Measurements from ENCODE around the gene SEC14L5. TPM values are rescaled to one million over a fixed set of nuclear protein-coding genes. Genes with fewer than 3 reads are reported as not detected.
A peak's percentile ranks its signal among the peaks of the same experiment; 100 is the strongest.

SEC14L5 gene
- total and polyA plus RNA-seq, 8 donors, result 0.15 to 30.3 (median 0.38) TPM; not detected in 2

GRCh38 chr16:4970010-4970409, 11.9 kb downstream of the SEC14L5 start:
- Histone ChIP-seq H3K36me3 (no peaks in the 10 kb centered on the region), H3K4me3 (no peak overlapping the region), H3K27ac (no peak overlapping the region), H3K4me1 (no peaks in the 10 kb centered on the region), H3K27me3 (no peaks in the 10 kb centered on the region), H3K9me3 (no peaks in the 10 kb centered on the region)
- 55 to 61% (median 59%) methylated on average over 3 of the region's 3 CpGs for WGBS, 5 donors
- intact Hi-C loops (cut with DNase I; ENCODE audit: low total_unique reads), result no loop called here
- DNase-seq, result no peak
- no peak for TF ChIP-seq POLR2A (IDR thresholded peaks at IDR 0.05)
- TF ChIP-seq POLR2AphosphoS5 (IDR thresholded peaks at IDR 0.05), result no peak
- no peak for TF ChIP-seq EP300 (IDR thresholded peaks at IDR 0.05)
- TF ChIP-seq CTCF (IDR thresholded peaks at IDR 0.05), result no peak

- H3K27ac ChIP-seq, result no peak overlapping the region
Measured at GRCh38 chr16:4972938-4973587, 14.9 kb downstream of the SEC14L5 start.

GRCh38 chr16:4976079-4976478, 17.9 kb downstream of the SEC14L5 start:
- TF ChIP-seq POLR2A (IDR thresholded peaks at IDR 0.05), result no peak
- no peak for TF ChIP-seq EP300 (IDR thresholded peaks at IDR 0.05)
- no peak for TF ChIP-seq POLR2AphosphoS5 (IDR thresholded peaks at IDR 0.05)
- no peak for TF ChIP-seq CTCF (IDR thresholded peaks at IDR 0.05)
- WGBS, 5 donors, result 81 to 92% (median 89%) methylated on average over 2 of the region's 2 CpGs
- Histone ChIP-seq H3K4me3 (no peak overlapping the region), H3K27ac (peak overlapping the region; percentile 53 to 78 (median 64)), H3K4me1 (peaks cover 0 to 6% (median 3%) of the 10 kb centered on the region in 4 donors), H3K9me3 (no peaks in the 10 kb centered on the region), H3K27me3 (no peaks in the 10 kb centered on the region), H3K36me3 (no peaks in the 10 kb centered on the region)
- DNase-seq, result no peak
- intact Hi-C loops (cut with DNase I; ENCODE audit: low total_unique reads), result no loop called here

More at GRCh38 chr16:4972938-4973587, 14.9 kb downstream of the SEC14L5 start:
- intact Hi-C loops (cut with DNase I; ENCODE audit: low total_unique reads), result no loop called here
- no peak for TF ChIP-seq POLR2AphosphoS5 (IDR thresholded peaks at IDR 0.05)
- no peak for TF ChIP-seq POLR2A (IDR thresholded peaks at IDR 0.05)
- TF ChIP-seq EP300 (IDR thresholded peaks at IDR 0.05), result no peak
- no peak for TF ChIP-seq CTCF (IDR thresholded peaks at IDR 0.05)
- no peak for DNase-seq
- Histone ChIP-seq H3K27me3 (no peaks in the 10 kb centered on the region), H3K4me1 (peaks cover 0 to 6% (median 3%) of the 10 kb centered on the region in 4 donors), H3K4me3 (no peak overlapping the region), H3K36me3 (no peaks in the 10 kb centered on the region), H3K9me3 (no peaks in the 10 kb centered on the region)
- WGBS, 5 donors, result 36 to 62% (median 44%) methylated on average over 7 to 8 of the region's 8 CpGs

DNA sequence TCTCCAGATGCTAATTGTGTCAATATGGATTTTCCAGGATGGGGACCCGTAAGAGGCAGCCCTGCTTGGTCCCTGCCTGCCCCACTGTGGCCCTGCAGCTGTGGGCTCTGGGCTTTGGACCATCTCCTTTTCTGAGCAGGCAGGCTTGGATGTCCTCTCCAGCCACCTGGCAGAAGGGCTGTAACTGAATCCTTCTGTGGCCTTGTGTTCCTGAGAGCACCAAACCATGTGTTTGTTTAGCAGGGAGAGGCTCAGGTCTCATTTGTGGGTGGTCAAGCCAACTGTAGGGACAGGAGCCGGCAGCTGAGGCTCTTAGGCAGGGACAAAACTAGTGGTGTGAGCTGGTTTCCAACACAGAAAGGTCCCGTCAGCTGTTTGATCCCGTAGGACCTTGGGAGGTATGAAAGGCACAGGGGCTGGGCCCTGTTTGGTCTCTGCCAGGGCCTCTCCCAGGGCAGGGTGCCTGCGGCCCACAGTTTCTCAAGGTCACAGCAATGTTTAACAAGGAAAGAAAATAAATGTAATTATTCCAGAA, 18.5 kb downstream of the SEC14L5 start:
- intact Hi-C loops (cut with DNase I; ENCODE audit: low total_unique reads), result no loop called here
- peak; percentile 71 to 88 for DNase-seq

GRCh38 chr16:4979164-4979563, 21.0 kb downstream of the SEC14L5 start:
- Histone ChIP-seq H3K9me3 (peaks cover 0 to 2% (median 0%) of the 10 kb centered on the region in 4 donors), H3K36me3 (no peaks in the 10 kb centered on the region), H3K4me1 (peaks cover 0 to 11% (median 3%) of the 10 kb centered on the region in 4 donors), H3K27ac (no peak overlapping the region), H3K4me3 (no peak overlapping the region), H3K27me3 (no peaks in the 10 kb centered on the region)
- TF ChIP-seq POLR2A (IDR thresholded peaks at IDR 0.05) (no peak), POLR2AphosphoS5 (IDR thresholded peaks at IDR 0.05) (no peak), EP300 (IDR thresholded peaks at IDR 0.05) (no peak), CTCF (IDR thresholded peaks at IDR 0.05) (no peak)
- no peak for DNase-seq
- WGBS, 5 donors, result 91 to 93% (median 91%) methylated on average over 7 of the region's 7 CpGs
- intact Hi-C loops (cut with DNase I; ENCODE audit: low total_unique reads), result no loop called here

More for the DNA sequence above, 18.5 kb downstream of the SEC14L5 start:
- WGBS, 5 donors, result 23 to 56% (median 40%) methylated on average over 5 of the region's 5 CpGs
- peak in 1 of 3 donors; percentile 33 for TF ChIP-seq POLR2AphosphoS5 (IDR thresholded peaks at IDR 0.05)
- TF ChIP-seq POLR2A (IDR thresholded peaks at IDR 0.05), result no peak
- Histone ChIP-seq H3K4me1 (peaks cover 0 to 6% (median 3%) of the 10 kb centered on the region in 4 donors), H3K36me3 (no peaks in the 10 kb centered on the region), H3K27ac (peak overlapping the region; percentile 53 to 78 (median 64)), H3K27me3 (no peaks in the 10 kb centered on the region), H3K4me3 (no peak overlapping the region), H3K9me3 (no peaks in the 10 kb centered on the region)
